H9 (cell line): Measurements from ENCODE around the gene SNX17. TPM values are rescaled to one million over a fixed set of nuclear protein-coding genes. Genes with fewer than 3 reads are reported as not detected.

Source experiments
- DNase-seq: peaks from one replicate; pipeline ENCODE4 v3.0.0-alpha.2; 2017
- H2AFZ ChIP-seq: one replicate; pipeline ENCODE4 v1.6.1; 2013; ENCODE audit warnings: mild to moderate bottlenecking, low read length, control low read depth, moderate library complexity
- H2AK5ac ChIP-seq: 2 replicates; pipeline ENCODE4 v1.6.1; 2013; ENCODE audit warnings: low read length, control low read depth, mixed read lengths; ENCODE audit not compliant: insufficient read length
- H2BK120ac ChIP-seq: one replicate; pipeline ENCODE4 v1.6.1; 2013; ENCODE audit warnings: low read depth, mild to moderate bottlenecking, low read length, control low read depth, inconsistent platforms; ENCODE audit not compliant: poor library complexity, severe bottlenecking
- H2BK12ac ChIP-seq: 2 replicates; pipeline ENCODE4 v1.6.1; 2013; ENCODE audit warnings: low read length, control low read depth, mixed read lengths, low read depth; ENCODE audit not compliant: insufficient read length
- H2BK15ac ChIP-seq: 2 replicates; pipeline ENCODE4 v1.6.1; 2013; ENCODE audit warnings: low read depth, low read length, control low read depth
- H2BK20ac ChIP-seq: one replicate; pipeline ENCODE4 v1.6.1; 2013; ENCODE audit warnings: low read depth, mild to moderate bottlenecking, low read length, control low read depth, inconsistent platforms; ENCODE audit not compliant: poor library complexity, severe bottlenecking
- H2BK5ac ChIP-seq: 2 replicates; pipeline ENCODE4 v1.6.1; 2013; ENCODE audit warnings: low read length, control low read depth, mixed read lengths; ENCODE audit not compliant: insufficient read length
- H3K14ac ChIP-seq: 2 replicates; pipeline ENCODE4 v1.6.1; 2013; ENCODE audit warnings: low read length, control low read depth; ENCODE audit not compliant: insufficient read depth
- H3K18ac ChIP-seq: 2 replicates; pipeline ENCODE4 v1.6.1; 2013; ENCODE audit warnings: low read depth, mild to moderate bottlenecking, mixed read lengths, low read length, control low read depth; ENCODE audit not compliant: insufficient read length
- H3K23ac ChIP-seq: 2 replicates; pipeline ENCODE4 v1.6.1; 2013; ENCODE audit warnings: low read length, control low read depth, mixed read lengths, low read depth; ENCODE audit not compliant: insufficient read length
- H3K23me2 ChIP-seq: 2 replicates; pipeline ENCODE4 v1.6.1; 2013; ENCODE audit warnings: low read depth, mild to moderate bottlenecking, mixed read lengths, low read length, control low read depth; ENCODE audit not compliant: insufficient read length, poor library complexity, severe bottlenecking
- H3K27ac ChIP-seq: 2 replicates; pipeline ENCODE4 v1.5.1; 2013; ENCODE audit warnings: low read length, control low read depth, mixed read lengths, low read depth; ENCODE audit not compliant: insufficient read length
- H3K27me3 ChIP-seq: 2 replicates; pipeline ENCODE4 v1.6.1; 2013; ENCODE audit warnings: low read length, control low read depth, inconsistent platforms; ENCODE audit not compliant: insufficient read depth
- H3K4ac ChIP-seq: 2 replicates; pipeline ENCODE4 v1.6.1; 2013; ENCODE audit warnings: low read depth, mild to moderate bottlenecking, control low read depth, inconsistent platforms, low read length, moderate library complexity
- H3K4me1 ChIP-seq: 2 replicates; pipeline ENCODE4 v1.6.1; 2013; ENCODE audit warnings: low read length, control low read depth, inconsistent platforms; ENCODE audit not compliant: insufficient read depth
- H3K4me2 ChIP-seq: 2 replicates; pipeline ENCODE4 v1.6.1; 2013; ENCODE audit warnings: low read length, control low read depth, mixed read lengths; ENCODE audit not compliant: insufficient read length, insufficient read depth
- H3K56ac ChIP-seq: 2 replicates; pipeline ENCODE4 v1.6.1; 2013; ENCODE audit warnings: low read depth, mild to moderate bottlenecking, mixed read lengths, low read length, control low read depth; ENCODE audit not compliant: insufficient read length
- H3K79me1 ChIP-seq: 2 replicates; pipeline ENCODE4 v1.6.1; 2013; ENCODE audit warnings: low read depth, mild to moderate bottlenecking, moderate library complexity, low read length, control low read depth, inconsistent platforms; ENCODE audit not compliant: insufficient read depth, poor library complexity, severe bottlenecking
- H3K79me2 ChIP-seq: 2 replicates; pipeline ENCODE4 v1.6.1; 2013; ENCODE audit warnings: low read length, control low read depth, inconsistent platforms; ENCODE audit not compliant: insufficient read depth
- H3K9ac ChIP-seq: 2 replicates; pipeline ENCODE4 v1.6.1; 2013; ENCODE audit warnings: low read length, control low read depth, mixed read lengths; ENCODE audit not compliant: insufficient read length; ENCODE audit errors: extremely low read depth
- H3K9me3 ChIP-seq: one replicate; pipeline ENCODE4 v1.6.1; 2013; ENCODE audit warnings: low read depth, low read length, inconsistent platforms; ENCODE audit not compliant: control insufficient read depth
- H3T11ph ChIP-seq: one replicate; pipeline ENCODE4 v1.6.1; 2013; ENCODE audit warnings: mild to moderate bottlenecking, low read length, control low read depth, inconsistent platforms
- H4K20me1 ChIP-seq: one replicate; pipeline ENCODE4 v1.6.1; 2013; ENCODE audit not compliant: control insufficient read depth, insufficient read length, insufficient read depth
- H4K5ac ChIP-seq: 2 replicates; pipeline ENCODE4 v1.6.1; 2013; ENCODE audit warnings: low read depth, mild to moderate bottlenecking, mixed read lengths, low read length, control low read depth; ENCODE audit not compliant: insufficient read length
- H4K8ac ChIP-seq: replicated peaks from 2 replicates; pipeline ENCODE4 v1.6.1; 2013; ENCODE audit warnings: low read length, control low read depth, mixed read lengths, low read depth; ENCODE audit not compliant: insufficient read length
- H4K91ac ChIP-seq: 2 replicates; pipeline ENCODE4 v1.6.1; 2013; ENCODE audit warnings: low read depth, mild to moderate bottlenecking, moderate library complexity, mixed read lengths, low read length, control low read depth; ENCODE audit not compliant: insufficient read length
- H3K27ac Mint-ChIP-seq, 3 experiments: 2 replicates in 2 of 3; 3 replicates in 1 of 3; pipeline ENCODE4 v1.8.0; 2020 to 2021; ENCODE audit warnings: mixed read lengths in 3 of 3, mild to moderate bottlenecking in 1 of 3, moderate library complexity in 1 of 3
- H3K27me3 Mint-ChIP-seq: 2 replicates; pipeline ENCODE4 v1.8.0; 2021; ENCODE audit warnings: low read depth, mild to moderate bottlenecking, moderate library complexity, mixed read lengths
- H3K36me3 Mint-ChIP-seq, 3 experiments: 2 replicates in 2 of 3; 3 replicates in 1 of 3; pipeline ENCODE4 v1.8.0; 2020 to 2021; ENCODE audit warnings: low read depth in 3 of 3, mixed read lengths in 3 of 3; ENCODE audit not compliant: insufficient read depth in 1 of 3
- H3K4me1 Mint-ChIP-seq, 2 experiments: 2 replicates each; pipeline ENCODE4 v1.8.0; 2020; ENCODE audit warnings: mixed read lengths in 2 of 2
- H3K4me3 Mint-ChIP-seq, 2 experiments: 2 replicates in 1 of 2; 3 replicates in 1 of 2; pipeline ENCODE4 v1.8.0; 2020 to 2021; ENCODE audit warnings: mild to moderate bottlenecking in 2 of 2, mixed read lengths in 2 of 2, moderate library complexity in 1 of 2
- H3K9me3 Mint-ChIP-seq, 2 experiments: 2 replicates in 1 of 2; 3 replicates in 1 of 2; pipeline ENCODE4 v1.8.0; 2020; ENCODE audit warnings: mild to moderate bottlenecking in 2 of 2, mixed read lengths in 2 of 2, moderate library complexity in 1 of 2
- CTCF ChIP-seq: fragments of 200-600 bp; sonication (generic); conservative IDR thresholded peaks from 3 replicates; pipeline ENCODE4 v1.8.0; 2021; ENCODE audit warnings: antibody characterized with exemption, mild to moderate bottlenecking
- WGBS: extraction: QIAGEN DNeasy Blood & Tissue Kit; methylation state at CpG from one replicate; pipeline ENCODE4 v1.1.7; 2013; ENCODE audit warnings: missing lambda C conversion rate, low lambda C conversion rate, mixed read lengths; ENCODE audit not compliant: insufficient read length; ENCODE audit errors: extremely low coverage; 5-methylcytosine and 5-hydroxymethylcytosine counted together
- total RNA-seq: library from RNA; stranded (reverse); gene quantifications from 2 replicates; pipeline ENCODE4 v1.2.1, GENCODE V29; 2021

The SNX17 gene
- total RNA-seq, 1 experiment from 2014 or later: 81.1 TPM

GRCh38 chr2:27378809-27379290, 8.4 kb downstream of the SNX17 start:
- Histone ChIP-seq H3K9me3 (no peaks in the 10 kb centered on the region), H3K14ac (no peak overlapping the region), H3K79me1 (no peaks in the 10 kb centered on the region), H2AFZ (no peak overlapping the region), H3K79me2 (no peaks in the 10 kb centered on the region), H4K5ac (no peak overlapping the region), H3K4ac (no peak overlapping the region), H3K27me3 (no peaks in the 10 kb centered on the region), H3K27ac (no peak overlapping the region), H2AK5ac (no peak overlapping the region), H3K56ac (no peak overlapping the region), H3T11ph (no peak overlapping the region), H3K9ac (no peak overlapping the region), H3K4me2 (peak overlapping the region; percentile 87), H2BK120ac (no peak overlapping the region), H4K8ac (no peak overlapping the region), H2BK15ac (no peak overlapping the region), H3K18ac (no peak overlapping the region), H3K23ac (no peak overlapping the region), H2BK5ac (no peak overlapping the region), H3K23me2 (peaks cover 12% of the 10 kb centered on the region), H3K4me1 (no peaks in the 10 kb centered on the region), H2BK20ac (no peak overlapping the region), H4K91ac (no peak overlapping the region), H4K20me1 (no peaks in the 10 kb centered on the region), H2BK12ac (no peak overlapping the region)
- no CpG with 5 or more reads among the region's 9 CpGs for WGBS
- Mint-ChIP-seq H3K9me3 (no peaks in the 10 kb centered on the region), H3K27me3 (peaks cover 1% of the 10 kb centered on the region; the same call in 1 of the 2 replicates), H3K4me3 (peak overlapping the region; percentile 86 to 94), H3K36me3 (peaks cover 42 to 91% (median 76%) of the 10 kb centered on the region in 3 experiments; a peak in 6 of 7 replicates), H3K4me1 (peaks cover 19 to 27% of the 10 kb centered on the region in 2 experiments), H3K27ac (peak overlapping the region in 2 of 3 experiments; percentile 55 to 71; a peak in 4 of 7 replicates)
- DNase-seq: no peak
- TF ChIP-seq CTCF: no peak
